ENCODE results near the gene PDE4D. TPM values are rescaled to one million over a fixed set of nuclear protein-coding genes. Genes with fewer than 3 reads are reported as not detected.

PDE4D gene
- total RNA-seq, 1 experiment from 2014 or later, result 2.1 TPM

DNA sequence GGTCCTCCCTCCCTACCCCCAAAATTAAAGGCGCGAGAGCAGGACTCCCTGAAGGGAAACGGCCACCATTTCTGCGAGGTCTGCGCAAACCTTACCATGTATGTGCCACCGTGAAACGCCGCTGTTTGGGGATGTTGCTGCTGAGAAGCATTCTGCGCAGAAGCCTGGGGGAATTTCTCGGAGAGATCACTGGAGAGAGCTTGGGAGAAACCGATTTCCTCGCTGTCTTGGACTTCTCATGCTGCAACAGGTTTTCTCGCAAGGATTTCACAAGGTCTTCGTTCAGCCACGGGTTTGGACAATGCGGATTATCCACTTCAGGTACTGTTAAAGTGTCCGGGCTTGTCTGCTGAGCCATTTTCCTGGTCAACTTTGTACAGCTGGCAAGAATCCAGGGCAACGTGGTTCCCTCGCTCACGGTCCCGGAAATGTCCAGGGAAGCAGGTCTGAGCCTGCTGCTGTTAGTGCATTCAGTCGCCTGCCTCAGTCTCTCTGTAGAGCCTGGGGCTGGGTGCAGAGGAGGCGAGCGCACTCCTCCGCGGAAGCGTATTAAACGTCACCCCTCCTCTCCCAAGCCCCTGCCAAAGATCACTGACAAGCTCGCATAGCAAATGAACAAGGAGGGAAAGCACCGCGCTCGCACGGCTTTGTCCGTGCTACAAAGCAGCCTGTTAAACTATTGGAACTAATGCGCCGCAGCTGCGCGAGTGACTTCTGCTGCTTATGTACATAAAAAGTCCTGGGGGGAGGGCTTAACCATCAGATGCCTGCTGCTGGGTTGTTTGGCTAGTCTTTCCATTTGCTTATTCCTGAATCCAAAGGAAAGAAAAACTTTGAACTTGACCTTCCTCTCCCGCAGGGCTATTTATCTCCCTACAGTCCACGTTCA lies 125.1 kb downstream of the PDE4D start:
- no peak overlapping the region for H2BK120ac ChIP-seq (ENCODE audit: low read depth, low read length, poor library complexity, severe bottlenecking)
- H2BK20ac ChIP-seq (ENCODE audit: low read depth, low read length, poor library complexity, severe bottlenecking), result no peak overlapping the region
- DNase-seq, result peak; percentile 69
- no peak overlapping the region for H4K8ac ChIP-seq (replicated peaks; ENCODE audit: insufficient read length, low read depth, low read length)
- Mint-ChIP-seq H3K4me3 (peak overlapping the region; percentile 66 to 79), H3K9me3 (no peaks in the 10 kb centered on the region), H3K27ac (no peak overlapping the region), H3K27me3 (ENCODE audit: low read depth) (peaks cover 30% of the 10 kb centered on the region), H3K36me3 (ENCODE audit: insufficient read depth in 1 of 3, low read depth in 3 of 3) (no peaks in the 10 kb centered on the region), H3K4me1 (peaks cover 16 to 17% of the 10 kb centered on the region in 2 experiments)
- H3K27me3 ChIP-seq (ENCODE audit: insufficient read depth, low read length), result peaks cover 8% of the 10 kb centered on the region; the same call in 1 of the 2 replicates
- no peak overlapping the region for H3K4ac ChIP-seq (ENCODE audit: low read depth, low read length)
- no peak overlapping the region for H3K18ac ChIP-seq (ENCODE audit: insufficient read length, low read depth, low read length)
- no peaks in the 10 kb centered on the region for H3K79me1 ChIP-seq (ENCODE audit: insufficient read depth, low read depth, low read length, poor library complexity, severe bottlenecking)
- H3K4me1 ChIP-seq (ENCODE audit: insufficient read depth, low read length), result peaks cover 2% of the 10 kb centered on the region; the same call in 1 of the 2 replicates
- no peaks in the 10 kb centered on the region for H3K9me3 ChIP-seq (ENCODE audit: control insufficient read depth, low read depth, low read length)
- H4K20me1 ChIP-seq (ENCODE audit: control insufficient read depth, insufficient read depth, insufficient read length), result no peaks in the 10 kb centered on the region
- no peak overlapping the region for H3K23ac ChIP-seq (ENCODE audit: insufficient read length, low read depth, low read length)
- H3K27ac ChIP-seq (ENCODE audit: insufficient read length, low read depth, low read length), result no peak overlapping the region
- no peak overlapping the region for H4K5ac ChIP-seq (ENCODE audit: insufficient read length, low read depth, low read length)
- no peak overlapping the region for H2AK5ac ChIP-seq (ENCODE audit: insufficient read length, low read length)
- no peak overlapping the region for H3K14ac ChIP-seq (ENCODE audit: insufficient read depth, low read length)
- H3K23me2 ChIP-seq (ENCODE audit: insufficient read length, low read depth, low read length, poor library complexity, severe bottlenecking), result peaks cover 9% of the 10 kb centered on the region
- H2BK12ac ChIP-seq (ENCODE audit: insufficient read length, low read depth, low read length), result no peak overlapping the region
- no peak overlapping the region for H4K91ac ChIP-seq (ENCODE audit: insufficient read length, low read depth, low read length)
- TF ChIP-seq, protein P1, sequence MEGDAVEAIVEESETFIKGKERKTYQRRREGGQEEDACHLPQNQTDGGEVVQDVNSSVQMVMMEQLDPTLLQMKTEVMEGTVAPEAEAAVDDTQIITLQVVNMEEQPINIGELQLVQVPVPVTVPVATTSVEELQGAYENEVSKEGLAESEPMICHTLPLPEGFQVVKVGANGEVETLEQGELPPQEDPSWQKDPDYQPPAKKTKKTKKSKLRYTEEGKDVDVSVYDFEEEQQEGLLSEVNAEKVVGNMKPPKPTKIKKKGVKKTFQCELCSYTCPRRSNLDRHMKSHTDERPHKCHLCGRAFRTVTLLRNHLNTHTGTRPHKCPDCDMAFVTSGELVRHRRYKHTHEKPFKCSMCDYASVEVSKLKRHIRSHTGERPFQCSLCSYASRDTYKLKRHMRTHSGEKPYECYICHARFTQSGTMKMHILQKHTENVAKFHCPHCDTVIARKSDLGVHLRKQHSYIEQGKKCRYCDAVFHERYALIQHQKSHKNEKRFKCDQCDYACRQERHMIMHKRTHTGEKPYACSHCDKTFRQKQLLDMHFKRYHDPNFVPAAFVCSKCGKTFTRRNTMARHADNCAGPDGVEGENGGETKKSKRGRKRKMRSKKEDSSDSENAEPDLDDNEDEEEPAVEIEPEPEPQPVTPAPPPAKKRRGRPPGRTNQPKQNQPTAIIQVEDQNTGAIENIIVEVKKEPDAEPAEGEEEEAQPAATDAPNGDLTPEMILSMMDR (conservative IDR thresholded peaks at IDR 0.05), result no peak
- H3T11ph ChIP-seq (ENCODE audit: low read length), result no peak overlapping the region
- H3K56ac ChIP-seq (ENCODE audit: insufficient read length, low read depth, low read length), result no peak overlapping the region
- peak overlapping the region; percentile 89 for H3K4me2 ChIP-seq (ENCODE audit: insufficient read depth, insufficient read length, low read length)
- H2AFZ ChIP-seq (ENCODE audit: low read length), result peak overlapping the region; percentile 9
- no peaks in the 10 kb centered on the region for H3K79me2 ChIP-seq (ENCODE audit: insufficient read depth, low read length)
- no peak overlapping the region for H2BK5ac ChIP-seq (ENCODE audit: insufficient read length, low read length)
- no peak overlapping the region for H2BK15ac ChIP-seq (ENCODE audit: low read depth, low read length)
- no peak overlapping the region for H3K9ac ChIP-seq (ENCODE audit: extremely low read depth, insufficient read length, low read length)
- no CpG with 5 or more reads among the region's 40 CpGs for WGBS (ENCODE audit: extremely low coverage, insufficient read length, low lambda C conversion rate)
